HUES64 (cell line): Measurements from ENCODE around the gene KCNH1.

Source experiments
- H3K27ac ChIP-seq: 2 replicates; pipeline ENCODE4 v1.7.0; 2013; ENCODE audit warnings: low read depth, low read length, inconsistent platforms
- H3K27me3 ChIP-seq: 2 replicates; pipeline ENCODE4 v1.6.1; 2013; ENCODE audit warnings: mild to moderate bottlenecking, low read length; ENCODE audit not compliant: insufficient read depth
- H3K36me3 ChIP-seq: 2 replicates; pipeline ENCODE4 v1.6.1; 2013; ENCODE audit warnings: mild to moderate bottlenecking, low read length; ENCODE audit not compliant: insufficient read depth
- H3K4me1 ChIP-seq: 2 replicates; pipeline ENCODE4 v1.6.1; 2013; ENCODE audit warnings: mild to moderate bottlenecking, low read length, moderate library complexity; ENCODE audit not compliant: insufficient read depth
- H3K4me3 ChIP-seq: 2 replicates; pipeline ENCODE4 v1.5.1; 2013; ENCODE audit warnings: mild to moderate bottlenecking, low read length, moderate library complexity
- H3K9ac ChIP-seq: 2 replicates; pipeline ENCODE4 v1.6.1; 2013; ENCODE audit warnings: mild to moderate bottlenecking, low read depth, low read length
- H3K9me3 ChIP-seq: 2 replicates; pipeline ENCODE4 v1.6.1; 2013; ENCODE audit warnings: low read depth, low read length; ENCODE audit not compliant: insufficient read depth
- WGBS: fragments of 150-250, 120-280 bp; methylation state at CpG from one replicate; pipeline ENCODE4 v1.1.7; 2013; ENCODE audit warnings: missing lambda C conversion rate; 5-methylcytosine and 5-hydroxymethylcytosine counted together

Gene KCNH1

GRCh38 chr1:210796421-210796820 lies 337.5 kb downstream of the KCNH1 start:
- Histone ChIP-seq H3K4me1 (no peaks in the 10 kb centered on the region), H3K4me3 (no peak overlapping the region), H3K36me3 (no peaks in the 10 kb centered on the region), H3K9me3 (no peaks in the 10 kb centered on the region), H3K27ac (no peak overlapping the region), H3K9ac (no peak overlapping the region), H3K27me3 (no peaks in the 10 kb centered on the region)
- 93% methylated on average over 5 of the region's 5 CpGs for WGBS

- Histone ChIP-seq H3K4me1 (no peaks in the 10 kb centered on the region), H3K9ac (no peak overlapping the region), H3K27me3 (no peaks in the 10 kb centered on the region), H3K9me3 (no peaks in the 10 kb centered on the region), H3K4me3 (no peak overlapping the region), H3K27ac (no peak overlapping the region), H3K36me3 (no peaks in the 10 kb centered on the region)
- 100% methylated on average over 1 of the region's 1 CpG for WGBS
Measured at GRCh38 chr1:210794445-210794844, 339.5 kb downstream of the KCNH1 start.

GRCh38 chr1:210792250-210793102 lies 341.5 kb downstream of the KCNH1 start:
- Histone ChIP-seq H3K27me3 (no peaks in the 10 kb centered on the region), H3K4me3 (no peak overlapping the region), H3K4me1 (no peaks in the 10 kb centered on the region), H3K9ac (no peak overlapping the region), H3K9me3 (no peaks in the 10 kb centered on the region), H3K36me3 (no peaks in the 10 kb centered on the region), H3K27ac (no peak overlapping the region)
- WGBS: 73% methylated on average over 2 of the region's 3 CpGs

GRCh38 chr1:210790196-210790595 lies 343.8 kb downstream of the KCNH1 start:
- H3K36me3 ChIP-seq: no peaks in the 10 kb centered on the region
- no peaks in the 10 kb centered on the region for H3K27me3 ChIP-seq
- H3K9ac ChIP-seq: no peak overlapping the region
- WGBS: 88% methylated on average over 2 of the region's 2 CpGs
- no peak overlapping the region for H3K4me3 ChIP-seq
- no peak overlapping the region for H3K27ac ChIP-seq
- no peaks in the 10 kb centered on the region for H3K9me3 ChIP-seq
- no peaks in the 10 kb centered on the region for H3K4me1 ChIP-seq

- Histone ChIP-seq H3K27me3 (no peaks in the 10 kb centered on the region), H3K4me1 (no peaks in the 10 kb centered on the region), H3K4me3 (no peak overlapping the region), H3K36me3 (no peaks in the 10 kb centered on the region), H3K9ac (no peak overlapping the region), H3K9me3 (no peaks in the 10 kb centered on the region), H3K27ac (no peak overlapping the region)
- no CpG with 5 or more reads among the region's 1 CpG for WGBS
Measured at GRCh38 chr1:210787800-210788199, 346.1 kb downstream of the KCNH1 start.

- H3K9me3 ChIP-seq: no peaks in the 10 kb centered on the region
- H3K4me3 ChIP-seq: no peak overlapping the region
- H3K9ac ChIP-seq: no peak overlapping the region
- H3K27me3 ChIP-seq: no peaks in the 10 kb centered on the region
- H3K36me3 ChIP-seq: no peaks in the 10 kb centered on the region
- no peak overlapping the region for H3K27ac ChIP-seq
- H3K4me1 ChIP-seq: no peaks in the 10 kb centered on the region
- WGBS: 87% methylated on average over 1 of the region's 1 CpG
Measured at GRCh38 chr1:210786546-210786945, 347.4 kb downstream of the KCNH1 start.

- Histone ChIP-seq H3K9me3 (no peaks in the 10 kb centered on the region), H3K36me3 (no peaks in the 10 kb centered on the region), H3K4me1 (no peaks in the 10 kb centered on the region), H3K9ac (no peak overlapping the region), H3K4me3 (no peak overlapping the region), H3K27me3 (no peaks in the 10 kb centered on the region), H3K27ac (no peak overlapping the region)
- 100% methylated on average over 1 of the region's 1 CpG for WGBS
Measured at GRCh38 chr1:210783925-210784324, 350.0 kb downstream of the KCNH1 start.

GRCh38 chr1:210781652-210782051 lies 352.3 kb downstream of the KCNH1 start:
- Histone ChIP-seq H3K9ac (no peak overlapping the region), H3K36me3 (no peaks in the 10 kb centered on the region), H3K4me3 (no peak overlapping the region), H3K9me3 (no peaks in the 10 kb centered on the region), H3K4me1 (no peaks in the 10 kb centered on the region), H3K27me3 (no peaks in the 10 kb centered on the region), H3K27ac (no peak overlapping the region)
- WGBS: 89% methylated on average over 5 of the region's 5 CpGs

- Histone ChIP-seq H3K27ac (no peak overlapping the region), H3K4me1 (no peaks in the 10 kb centered on the region), H3K4me3 (no peak overlapping the region), H3K9ac (no peak overlapping the region), H3K9me3 (no peaks in the 10 kb centered on the region), H3K36me3 (no peaks in the 10 kb centered on the region), H3K27me3 (no peaks in the 10 kb centered on the region)
- WGBS: 91% methylated on average over 3 of the region's 3 CpGs
Measured at GRCh38 chr1:210779269-210779668, 354.7 kb downstream of the KCNH1 start.

- Histone ChIP-seq H3K27me3 (no peaks in the 10 kb centered on the region), H3K4me1 (no peaks in the 10 kb centered on the region), H3K9me3 (no peaks in the 10 kb centered on the region), H3K36me3 (no peaks in the 10 kb centered on the region), H3K4me3 (no peak overlapping the region), H3K9ac (no peak overlapping the region), H3K27ac (no peak overlapping the region)
- 96% methylated on average over 2 of the region's 2 CpGs for WGBS
Measured at GRCh38 chr1:210777914-210778313, 356.0 kb downstream of the KCNH1 start.

- no peak overlapping the region for H3K27ac ChIP-seq
- H3K27me3 ChIP-seq: no peaks in the 10 kb centered on the region
- H3K9me3 ChIP-seq: no peaks in the 10 kb centered on the region
- H3K36me3 ChIP-seq: no peaks in the 10 kb centered on the region
- no peaks in the 10 kb centered on the region for H3K4me1 ChIP-seq
- WGBS: 91% methylated on average over 3 of the region's 3 CpGs
- H3K4me3 ChIP-seq: no peak overlapping the region
- H3K9ac ChIP-seq: no peak overlapping the region
Measured at GRCh38 chr1:210776712-210777111, 357.2 kb downstream of the KCNH1 start.

GRCh38 chr1:210775289-210775688 lies 358.7 kb downstream of the KCNH1 start:
- Histone ChIP-seq H3K36me3 (no peaks in the 10 kb centered on the region), H3K9ac (no peak overlapping the region), H3K27me3 (no peaks in the 10 kb centered on the region), H3K9me3 (no peaks in the 10 kb centered on the region), H3K4me1 (no peaks in the 10 kb centered on the region), H3K27ac (no peak overlapping the region), H3K4me3 (no peak overlapping the region)
- 96% methylated on average over 6 of the region's 6 CpGs for WGBS
